SK-N-SH (cell line): ENCODE data around the gene DRG1. TPM values are rescaled to one million over a fixed set of nuclear protein-coding genes. Genes with fewer than 3 reads are reported as not detected.
"Not testable (repeated sequence)": the region's sequence is repeated elsewhere in the genome, so short reads cannot be mapped to it uniquely, and the experiment has no call there.

Experiments
- CTCF ChIA-PET: fragments of 300-600, 350-600 bp; formaldehyde crosslinking; extraction: SDS; loops from one replicate; lab custom pipeline; 2021; lab: Yijun Ruan, JAX
- POLR2A ChIA-PET: fragments of 350-600 bp; sonication (Branson Sonifier 250); formaldehyde crosslinking; extraction: SDS; loops from one replicate; lab custom pipeline; 2020; ENCODE audit warnings: antibody characterized with exemption, inconsistent platforms; lab: Yijun Ruan, JAX
- DNase-seq: peaks from one replicate; pipeline ENCODE4 v3.0.0; 2012
- H2AFZ ChIP-seq: fragments of 200-600 bp; sonication (generic); 2 replicates; pipeline ENCODE4 v1.8.1; 2016; ENCODE audit warnings: antibody characterized with exemption, mild to moderate bottlenecking, low read depth
- H3F3A ChIP-seq: fragments of 200-600 bp; sonication (generic); replicated peaks from 2 replicates; pipeline ENCODE3; 2016; ENCODE audit warnings: antibody characterized with exemption, mild to moderate bottlenecking; ENCODE audit not compliant: insufficient read depth
- H3K27ac ChIP-seq, 2 experiments: fragments of 200-500 bp in 1 of 2; fragments of 200-600 bp in 1 of 2; sonication (Bioruptor generic) in 1 of 2; sonication (generic), shearing (Covaris generic) in 1 of 2; 2 replicates each; pipeline versions ENCODE4 v1.5.1 to v1.6.1; 2014 to 2016; ENCODE audit warnings: low read depth in 2 of 2, inconsistent platforms in 1 of 2, low read length in 1 of 2, mild to moderate bottlenecking in 1 of 2, mixed read lengths in 1 of 2
- H3K27me3 ChIP-seq: fragments of 200-600 bp; sonication (generic), shearing (Covaris generic); 2 replicates; pipeline ENCODE4 v1.6.1; 2016; ENCODE audit warnings: mixed run types; ENCODE audit not compliant: insufficient read depth
- H3K36me3 ChIP-seq, 2 experiments: fragments of 200-500 bp in 1 of 2; fragments of 200-600 bp in 1 of 2; sonication (Bioruptor generic) in 1 of 2; sonication (generic) in 1 of 2; replicated peaks in 1 of 2; 2 replicates each; pipeline versions ENCODE3 to v1.5.1; 2014 to 2016; ENCODE audit warnings: low read length in 1 of 2, mild to moderate bottlenecking in 1 of 2; ENCODE audit not compliant: insufficient read depth in 2 of 2, control insufficient read depth in 1 of 2
- H3K4me1 ChIP-seq, 2 experiments: fragments of 200-500 bp in 1 of 2; fragments of 200-600 bp in 1 of 2; sonication (Bioruptor generic) in 1 of 2; sonication (generic), shearing (Covaris generic) in 1 of 2; 2 replicates each; pipeline versions ENCODE4 v1.5.1 to v1.6.1; 2014 to 2016; ENCODE audit warnings: low read depth in 1 of 2, low read length in 1 of 2, mixed run types in 1 of 2; ENCODE audit not compliant: insufficient read depth in 2 of 2, control insufficient read depth in 1 of 2
- H3K4me2 ChIP-seq: fragments of 200-600 bp; sonication (generic), shearing (Covaris generic); 2 replicates; pipeline ENCODE4 v1.6.1; 2017; ENCODE audit warnings: mixed run types
- H3K4me3 ChIP-seq, 2 experiments: fragments of 200-500 bp in 1 of 2; fragments of 200-600 bp in 1 of 2; sonication (Bioruptor generic) in 1 of 2; sonication (generic), shearing (Covaris generic) in 1 of 2; 2 replicates each; pipeline versions ENCODE4 v1.5.1 to v1.8.1; 2014 to 2016; ENCODE audit warnings: low read depth in 2 of 2, inconsistent platforms in 1 of 2, low read length in 1 of 2, mild to moderate bottlenecking in 1 of 2, mixed read lengths in 1 of 2, moderate library complexity in 1 of 2
- H3K79me2 ChIP-seq: fragments of 200-600 bp; sonication (generic); 2 replicates; pipeline ENCODE4 v1.8.1; 2017; ENCODE audit warnings: mild to moderate bottlenecking; ENCODE audit not compliant: insufficient read depth
- H3K9ac ChIP-seq: fragments of 200-600 bp; sonication (generic); 2 replicates; pipeline ENCODE4 v1.6.1; 2017; ENCODE audit warnings: mixed run types
- H3K9me2 ChIP-seq: fragments of 200-600 bp; sonication (generic); 2 replicates; pipeline ENCODE4 v1.6.1; 2017; ENCODE audit warnings: mixed run types
- H3K9me3 ChIP-seq: fragments of 200-600 bp; sonication (generic); 2 replicates; pipeline ENCODE4 v1.6.1; 2017; ENCODE audit warnings: mixed run types, mild to moderate bottlenecking, moderate library complexity
- H4K20me1 ChIP-seq: fragments of 200-600 bp; sonication (generic); 2 replicates; pipeline ENCODE4 v1.6.1; 2017; ENCODE audit warnings: mild to moderate bottlenecking, mixed run types; ENCODE audit not compliant: insufficient read depth
- CHD2 ChIP-seq: fragments of 150-350 bp; IDR thresholded peaks from 2 replicates; pipeline ENCODE4 v1.6.1; 2018; ENCODE audit warnings: low read length; ENCODE audit not compliant: partially characterized antibody
- EP300 ChIP-seq, 2 experiments: IDR thresholded peaks; 2 replicates each; pipeline versions ENCODE4 v1.4.0 to v1.6.1; 2012; ENCODE audit warnings: borderline replicate concordance in 1 of 2, low read depth in 1 of 2, low read length in 1 of 2
- EZH2phosphoT487 ChIP-seq: fragments of 200-600 bp; sonication (generic); IDR thresholded peaks from 2 replicates; pipeline ENCODE4 v1.6.1; 2017; ENCODE audit warnings: low read depth, mixed run types, mild to moderate bottlenecking, antibody characterized with exemption, moderate library complexity, borderline replicate concordance
- GABPA ChIP-seq: IDR thresholded peaks from 2 replicates; pipeline ENCODE4 v1.4.0; 2012; ENCODE audit warnings: low read depth, mild to moderate bottlenecking
- GATA2 ChIP-seq: sonication (generic); formaldehyde crosslinking; IDR thresholded peaks from 2 replicates; pipeline ENCODE4 v1.5.0; 2020; ENCODE audit warnings: mild to moderate bottlenecking, missing genetic modification reagents
- RAD21 ChIP-seq: IDR thresholded peaks from 2 replicates; pipeline ENCODE4 v1.6.1; 2012; ENCODE audit warnings: mild to moderate bottlenecking, low read length
- RFX5 ChIP-seq: IDR thresholded peaks from 2 replicates; pipeline ENCODE4 v1.6.1; 2012; ENCODE audit warnings: mild to moderate bottlenecking, improper control_type of control experiment, low read length
- SMC3 ChIP-seq: IDR thresholded peaks from 2 replicates; pipeline ENCODE4 v1.6.1; 2012; ENCODE audit warnings: low read depth, low read length, improper control_type of control experiment
- TAF1 ChIP-seq: IDR thresholded peaks from 2 replicates; pipeline ENCODE4 v1.6.1; 2012; ENCODE audit warnings: low read depth, mild to moderate bottlenecking, low read length, moderate library complexity, borderline replicate concordance
- WGBS: methylation state at CpG from one replicate; pipeline ENCODE4 v1.1.6; 2017; ENCODE audit warnings: low lambda C conversion rate; 5-methylcytosine and 5-hydroxymethylcytosine counted together
- polyA plus RNA-seq, 3 experiments: library from polyadenylated mRNA; depleted of rRNA; stranded (reverse); fragments of >200 nt; gene quantifications; 2 replicates each; pipeline ENCODE4 v1.2.3, GENCODE V29; 2012
- TF ChIP-seq, protein P1 (sequence below): IDR thresholded peaks from 2 replicates; pipeline ENCODE4 v1.6.1; 2012; ENCODE audit warnings: mild to moderate bottlenecking, low read depth, low read length, moderate library complexity

Gene DRG1
- polyA plus RNA-seq, 1 of the 3 experiments (the other 2 are of a cell fraction), result 56.3 TPM

GRCh38 chr22:31377612-31378011 lies 21.8 kb upstream of the DRG1 start:
- no peak for TF ChIP-seq GATA2 (CRISPR knock-in tag)
- no peak for TF ChIP-seq RAD21
- no peak for TF ChIP-seq SMC3
- TF ChIP-seq, protein P1, sequence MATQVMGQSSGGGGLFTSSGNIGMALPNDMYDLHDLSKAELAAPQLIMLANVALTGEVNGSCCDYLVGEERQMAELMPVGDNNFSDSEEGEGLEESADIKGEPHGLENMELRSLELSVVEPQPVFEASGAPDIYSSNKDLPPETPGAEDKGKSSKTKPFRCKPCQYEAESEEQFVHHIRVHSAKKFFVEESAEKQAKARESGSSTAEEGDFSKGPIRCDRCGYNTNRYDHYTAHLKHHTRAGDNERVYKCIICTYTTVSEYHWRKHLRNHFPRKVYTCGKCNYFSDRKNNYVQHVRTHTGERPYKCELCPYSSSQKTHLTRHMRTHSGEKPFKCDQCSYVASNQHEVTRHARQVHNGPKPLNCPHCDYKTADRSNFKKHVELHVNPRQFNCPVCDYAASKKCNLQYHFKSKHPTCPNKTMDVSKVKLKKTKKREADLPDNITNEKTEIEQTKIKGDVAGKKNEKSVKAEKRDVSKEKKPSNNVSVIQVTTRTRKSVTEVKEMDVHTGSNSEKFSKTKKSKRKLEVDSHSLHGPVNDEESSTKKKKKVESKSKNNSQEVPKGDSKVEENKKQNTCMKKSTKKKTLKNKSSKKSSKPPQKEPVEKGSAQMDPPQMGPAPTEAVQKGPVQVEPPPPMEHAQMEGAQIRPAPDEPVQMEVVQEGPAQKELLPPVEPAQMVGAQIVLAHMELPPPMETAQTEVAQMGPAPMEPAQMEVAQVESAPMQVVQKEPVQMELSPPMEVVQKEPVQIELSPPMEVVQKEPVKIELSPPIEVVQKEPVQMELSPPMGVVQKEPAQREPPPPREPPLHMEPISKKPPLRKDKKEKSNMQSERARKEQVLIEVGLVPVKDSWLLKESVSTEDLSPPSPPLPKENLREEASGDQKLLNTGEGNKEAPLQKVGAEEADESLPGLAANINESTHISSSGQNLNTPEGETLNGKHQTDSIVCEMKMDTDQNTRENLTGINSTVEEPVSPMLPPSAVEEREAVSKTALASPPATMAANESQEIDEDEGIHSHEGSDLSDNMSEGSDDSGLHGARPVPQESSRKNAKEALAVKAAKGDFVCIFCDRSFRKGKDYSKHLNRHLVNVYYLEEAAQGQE, result no peak
- TF ChIP-seq RFX5, result no peak
- TF ChIP-seq TAF1, result no peak
- TF ChIP-seq CHD2, result no peak
- no peak for TF ChIP-seq EP300 (IDR thresholded peaks at IDR 0.05; ENCODE audit: borderline replicate concordance in 1 of 2, low read depth in 1 of 2, low read length in 1 of 2)
- TF ChIP-seq, all 33 proteins: peak for 0
- Histone ChIP-seq H3K27me3 (no peaks in the 10 kb centered on the region), H3K4me2 (no peak overlapping the region), H3K9ac (no peak overlapping the region), H3K36me3 (no peaks in the 10 kb centered on the region), H3K9me2 (no peaks in the 10 kb centered on the region), H4K20me1 (no peaks in the 10 kb centered on the region), H3F3A (no peaks in the 10 kb centered on the region), H2AFZ (no peak overlapping the region), H3K4me1 (no peaks in the 10 kb centered on the region), H3K9me3 (no peaks in the 10 kb centered on the region), H3K27ac (no peak overlapping the region), H3K79me2 (no peaks in the 10 kb centered on the region), H3K4me3 (no peak overlapping the region)
- ChIA-PET CTCF (interaction anchor here (0.7 kb wide), 1 partner anchor 182 kb away, joined by 3 read pairs; no protein-coding TSS in a partner anchor), POLR2A (interaction anchor here (0.6 kb wide), 1 partner anchor 31 kb away, joined by 3 read pairs; no protein-coding TSS in a partner anchor)
- 82% methylated on average over 3 of the region's 3 CpGs for WGBS
- no peak for DNase-seq

DNA sequence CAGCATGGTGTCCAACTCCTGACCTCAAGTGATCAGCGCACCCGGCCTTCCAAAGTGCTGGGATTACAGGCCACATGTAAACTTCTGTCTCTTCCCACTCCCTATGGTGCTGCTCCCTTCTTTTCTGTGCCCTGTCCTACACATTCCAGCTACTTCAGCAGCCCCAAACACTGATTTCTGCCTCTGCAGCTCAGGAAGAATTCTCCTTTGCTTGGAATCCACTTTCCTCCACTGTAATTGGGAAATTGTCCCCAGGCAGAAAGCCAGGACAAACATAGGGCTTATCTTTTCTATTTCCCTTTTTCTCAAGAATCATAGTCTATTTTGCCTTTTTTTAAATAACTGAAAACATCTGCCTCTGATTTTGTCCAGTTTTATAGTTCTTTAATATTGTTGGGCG lies 21.3 kb upstream of the DRG1 start:
- Histone ChIP-seq H3K9me2 (no peaks in the 10 kb centered on the region), H3K4me1 (no peaks in the 10 kb centered on the region), H3F3A (no peaks in the 10 kb centered on the region), H3K9ac (no peak overlapping the region), H3K9me3 (no peaks in the 10 kb centered on the region), H3K27ac (no peak overlapping the region), H3K36me3 (no peaks in the 10 kb centered on the region), H4K20me1 (no peaks in the 10 kb centered on the region), H3K4me2 (peak overlapping the region; percentile 15; the same call in 1 of the 2 replicates), H3K79me2 (no peaks in the 10 kb centered on the region), H2AFZ (no peak overlapping the region), H3K27me3 (no peaks in the 10 kb centered on the region), H3K4me3 (no peak overlapping the region)
- ChIA-PET CTCF (interaction anchor here (1.0 kb wide), 1 partner anchor 9 kb away, joined by 4 read pairs; no protein-coding TSS in a partner anchor), POLR2A (interaction anchor here (0.6 kb wide), 1 partner anchor 32 kb away, joined by 3 read pairs; no protein-coding TSS in a partner anchor)
- 83% methylated on average over 3 of the region's 3 CpGs for WGBS
- no peak for DNase-seq
- TF ChIP-seq GABPA, result no peak
- no peak for TF ChIP-seq EZH2phosphoT487
- TF ChIP-seq, protein P1, result no peak
- TF ChIP-seq SMC3, result no peak

DNA sequence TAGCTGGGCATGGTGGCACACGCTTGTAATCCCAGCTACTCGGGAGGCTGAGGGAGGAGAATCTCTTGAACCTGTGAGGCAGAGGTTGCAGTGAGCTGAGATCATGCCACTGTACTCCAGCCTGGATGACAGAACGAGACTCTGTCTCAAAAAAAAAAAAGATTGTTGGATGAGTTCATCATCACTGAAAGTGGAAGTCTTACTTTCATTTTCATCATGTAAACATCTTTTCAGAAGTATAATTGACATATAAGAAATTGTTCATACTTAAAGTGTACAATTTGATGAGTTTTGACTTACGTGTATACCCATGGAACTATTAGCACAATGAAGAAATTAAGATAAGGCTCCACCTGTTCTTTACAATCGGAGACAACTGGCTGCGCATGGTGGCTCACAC lies 20.8 kb upstream of the DRG1 start:
- H3K4me1 ChIP-seq, H3K36me3 ChIP-seq, H4K20me1 ChIP-seq, H3K79me2 ChIP-seq, H3K27me3 ChIP-seq, DNase-seq, H3K9me3 ChIP-seq, H2AFZ ChIP-seq, H3F3A ChIP-seq, POLR2A ChIA-PET, H3K9me2 ChIP-seq, H3K9ac ChIP-seq, H3K27ac ChIP-seq, H3K4me3 ChIP-seq: not testable (repeated sequence)
- H3K4me2 ChIP-seq, result peak overlapping the region; percentile 15; the same call in 1 of the 2 replicates
- CTCF ChIA-PET, result interaction anchor here (1.0 to 1.1 kb wide), 2 partner anchors 10 to 17 kb away, joined by 3 to 4 read pairs; no protein-coding TSS in a partner anchor
- WGBS, result 74% methylated on average over 6 of the region's 6 CpGs
